Activated CD8-positive, alpha-beta memory T cell treated with anti-CD3 and anti-CD28 coated beads, Interleukin-2, amount 50 U/mL, for 24 hours (primary cell): ENCODE data around the gene FGF18.
"Not testable (repeated sequence)": the region's sequence is repeated elsewhere in the genome, so short reads cannot be mapped to it uniquely, and the experiment has no call there.

Experiments used
- DNase-seq: peaks from one replicate; pipeline ENCODE4 v3.0.0-alpha.2; 2020; ENCODE audit errors: extremely low read depth

FGF18 gene

GRCh38 chr5:171400169-171400568 is 19.3 kb upstream of the FGF18 start:
- DNase-seq: no peak

- DNase-seq: no peak
Measured at GRCh38 chr5:171401167-171401947, 18.1 kb upstream of the FGF18 start.

- DNase-seq: not testable (repeated sequence)
Measured at GRCh38 chr5:171402751-171403150, 16.7 kb upstream of the FGF18 start.

GRCh38 chr5:171405615-171406014 is 13.8 kb upstream of the FGF18 start:
- DNase-seq: no peak

- DNase-seq: no peak
Measured at GRCh38 chr5:171407234-171407633, 12.2 kb upstream of the FGF18 start.

- DNase-seq: no peak
Measured at GRCh38 chr5:171409164-171410136, 10.0 kb upstream of the FGF18 start.

GRCh38 chr5:171410181-171410580 is 9.3 kb upstream of the FGF18 start:
- no peak for DNase-seq

GRCh38 chr5:171412186-171412585 is 7.3 kb upstream of the FGF18 start:
- DNase-seq: no peak

- no peak for DNase-seq
Measured at GRCh38 chr5:171413153-171413910, 6.1 kb upstream of the FGF18 start.

- DNase-seq: not testable (repeated sequence)
Measured at GRCh38 chr5:171413993-171414392, 5.5 kb upstream of the FGF18 start.

GRCh38 chr5:171415115-171415730 is 4.2 kb upstream of the FGF18 start:
- DNase-seq: no peak

- no peak for DNase-seq
Measured at GRCh38 chr5:171416160-171417049, 3.0 kb upstream of the FGF18 start.

- DNase-seq: no peak
Measured at GRCh38 chr5:171418316-171418981, 998 bp upstream of the FGF18 start.

GRCh38 chr5:171419688-171420430 is 412 bp downstream of the FGF18 start:
- no peak for DNase-seq

GRCh38 chr5:171420431-171421241 is 1.2 kb downstream of the FGF18 start:
- no peak for DNase-seq

- DNase-seq: no peak
Measured at GRCh38 chr5:171421331-171422262, 2.1 kb downstream of the FGF18 start.

- no peak for DNase-seq
Measured at GRCh38 chr5:171422495-171422894, 3.0 kb downstream of the FGF18 start.
